OCI-LY1 (cell line): ENCODE results near the gene ETFDH.

Experiments
- EZH2 ChIP-seq: fragments of 200-600 bp; sonication (generic), shearing (Covaris generic); IDR thresholded peaks from 2 replicates; pipeline ENCODE4 v1.8.0; 2017; ENCODE audit warnings: borderline replicate concordance, mixed run types, mild to moderate bottlenecking, antibody characterized with exemption, low read length, moderate library complexity, mixed read lengths
- TF ChIP-seq, protein P1 (sequence below): fragments of 200-600 bp; sonication (generic), shearing (Covaris generic); IDR thresholded peaks from 2 replicates; pipeline ENCODE4 v1.5.1; 2017; ENCODE audit warnings: mild to moderate bottlenecking, antibody characterized with exemption, low read length, moderate library complexity, mixed read lengths

DNA sequence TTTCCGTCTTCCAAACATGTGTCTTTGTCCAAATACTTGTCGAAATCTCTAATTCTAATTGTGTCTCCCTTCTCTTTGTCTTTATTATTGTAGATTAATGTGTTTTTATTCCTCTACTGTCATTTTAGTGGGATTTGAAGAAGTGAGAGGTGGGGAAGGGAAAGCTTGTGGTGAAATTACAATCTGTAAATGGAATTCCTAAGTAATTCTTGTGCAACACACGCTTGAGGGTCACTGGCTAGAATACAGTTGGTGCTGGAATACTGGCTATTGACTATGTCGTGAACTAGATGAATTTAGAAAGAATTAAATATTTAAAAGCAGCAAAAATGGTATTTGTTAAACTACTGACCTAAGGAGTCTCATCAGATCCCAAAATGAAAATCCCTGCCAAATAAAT lies 86.0 kb downstream of the ETFDH start:
- TF ChIP-seq, protein P1, sequence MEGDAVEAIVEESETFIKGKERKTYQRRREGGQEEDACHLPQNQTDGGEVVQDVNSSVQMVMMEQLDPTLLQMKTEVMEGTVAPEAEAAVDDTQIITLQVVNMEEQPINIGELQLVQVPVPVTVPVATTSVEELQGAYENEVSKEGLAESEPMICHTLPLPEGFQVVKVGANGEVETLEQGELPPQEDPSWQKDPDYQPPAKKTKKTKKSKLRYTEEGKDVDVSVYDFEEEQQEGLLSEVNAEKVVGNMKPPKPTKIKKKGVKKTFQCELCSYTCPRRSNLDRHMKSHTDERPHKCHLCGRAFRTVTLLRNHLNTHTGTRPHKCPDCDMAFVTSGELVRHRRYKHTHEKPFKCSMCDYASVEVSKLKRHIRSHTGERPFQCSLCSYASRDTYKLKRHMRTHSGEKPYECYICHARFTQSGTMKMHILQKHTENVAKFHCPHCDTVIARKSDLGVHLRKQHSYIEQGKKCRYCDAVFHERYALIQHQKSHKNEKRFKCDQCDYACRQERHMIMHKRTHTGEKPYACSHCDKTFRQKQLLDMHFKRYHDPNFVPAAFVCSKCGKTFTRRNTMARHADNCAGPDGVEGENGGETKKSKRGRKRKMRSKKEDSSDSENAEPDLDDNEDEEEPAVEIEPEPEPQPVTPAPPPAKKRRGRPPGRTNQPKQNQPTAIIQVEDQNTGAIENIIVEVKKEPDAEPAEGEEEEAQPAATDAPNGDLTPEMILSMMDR: no peak
- no peak for TF ChIP-seq EZH2
